Common myeloid progenitor, CD34-positive (primary cell): ENCODE results near the gene DYRK3.

ENCODE experiments used
- CTCF ChIA-PET: fragments of 350-600 bp; sonication (Branson Sonifier 250); formaldehyde crosslinking; loops from one replicate; lab custom pipeline; 2021; ENCODE audit warnings: antibody characterized with exemption; lab: Charles Lee
- POLR2A ChIA-PET: fragments of 350-600 bp; sonication (Branson Sonifier 250); formaldehyde crosslinking; loops from one replicate; lab custom pipeline; 2021; ENCODE audit warnings: antibody characterized with exemption; lab: Charles Lee
- DNase-seq, 3 donors: peaks; one replicate each; pipeline versions ENCODE4 v3.0.0 to v3.0.0-alpha.2; 2013
- H3K27ac ChIP-seq, 2 experiments: 1 replicate in 1 of 2; 2 replicates in 1 of 2; pipeline ENCODE4 v1.7.0; 2013; ENCODE audit warnings: inconsistent platforms in 2 of 2, low read length in 2 of 2, mild to moderate bottlenecking in 2 of 2, low read depth in 1 of 2, moderate library complexity in 1 of 2; ENCODE audit not compliant: severe bottlenecking in 2 of 2, insufficient read depth in 1 of 2, poor library complexity in 1 of 2
- H3K27me3 ChIP-seq, 5 experiments: replicated peaks in 2 of 5; 1 replicate in 3 of 5; 2 replicates in 2 of 5; pipeline versions ENCODE4 v1.6.1 to v1.7.0; 2013; ENCODE audit warnings: low read length in 4 of 5, mild to moderate bottlenecking in 2 of 5, moderate library complexity in 2 of 5, inconsistent platforms in 1 of 5; ENCODE audit not compliant: insufficient read depth in 5 of 5, control insufficient read depth in 4 of 5
- H3K36me3 ChIP-seq, 4 experiments: 1 replicate in 2 of 4; 2 replicates in 2 of 4; pipeline versions ENCODE4 v1.6.1 to v1.7.0; 2013; ENCODE audit warnings: low read length in 3 of 4, control low read depth in 1 of 4, mild to moderate bottlenecking in 1 of 4; ENCODE audit not compliant: control insufficient read depth in 4 of 4, insufficient read depth in 4 of 4
- H3K4me1 ChIP-seq, 4 experiments: 1 replicate in 3 of 4; 2 replicates in 1 of 4; pipeline versions ENCODE4 v1.6.1 to v1.7.1; 2013; ENCODE audit warnings: low read length in 3 of 4, mild to moderate bottlenecking in 3 of 4, control low read depth in 1 of 4, inconsistent platforms in 1 of 4, moderate library complexity in 1 of 4; ENCODE audit not compliant: control insufficient read depth in 4 of 4, insufficient read depth in 4 of 4; ENCODE audit errors: control extremely low read depth in 1 of 4
- H3K4me3 ChIP-seq, 7 experiments: 1 replicate in 4 of 7; 2 replicates in 3 of 7; pipeline versions ENCODE4 v1.5.1 to v1.7.0; 2013; ENCODE audit warnings: mild to moderate bottlenecking in 7 of 7, low read length in 6 of 7, moderate library complexity in 6 of 7, inconsistent platforms in 2 of 7, low read depth in 2 of 7, control low read depth in 1 of 7; ENCODE audit not compliant: insufficient read depth in 4 of 7, control insufficient read depth in 1 of 7; ENCODE audit errors: extremely low read depth in 1 of 7
- H3K9me3 ChIP-seq, 5 experiments: 1 replicate in 4 of 5; 2 replicates in 1 of 5; pipeline versions ENCODE4 v1.6.1 to v1.7.1; 2013; ENCODE audit warnings: low read length in 4 of 5, mild to moderate bottlenecking in 2 of 5, inconsistent platforms in 1 of 5, low read depth in 1 of 5, moderate library complexity in 1 of 5; ENCODE audit not compliant: control insufficient read depth in 4 of 5, insufficient read depth in 2 of 5; ENCODE audit errors: control extremely low read depth in 1 of 5
- WGBS: methylation state at CpG from one replicate; pipeline ENCODE4 v1.1.5; 2013; ENCODE audit not compliant: insufficient coverage; 5-methylcytosine and 5-hydroxymethylcytosine counted together

Gene DYRK3

GRCh38 chr1:206591226-206591625, 44.1 kb upstream of the DYRK3 start:
- H3K36me3 ChIP-seq: peaks cover 26 to 97% (median 75%) of the 10 kb centered on the region in 4 experiments
- no peaks in the 10 kb centered on the region for H3K27me3 ChIP-seq
- H3K27ac ChIP-seq: no peak overlapping the region
- WGBS: 100% methylated on average over 3 of the region's 5 CpGs
- H3K4me1 ChIP-seq: no peaks in the 10 kb centered on the region
- ChIA-PET POLR2A (no interaction called here), CTCF (interaction anchor here (0.6 to 5.4 kb wide), 17 partner anchors 8 to 392 kb away, joined by 3 to 27 read pairs (median 4); partner anchors contain the start of gene RASSF5)
- no peak overlapping the region for H3K4me3 ChIP-seq
- no peaks in the 10 kb centered on the region for H3K9me3 ChIP-seq
- no peak for DNase-seq

- H3K36me3 ChIP-seq: peaks cover 26 to 97% (median 71%) of the 10 kb centered on the region in 4 experiments
- POLR2A ChIA-PET: no interaction called here
- WGBS: 96% methylated on average over 9 of the region's 9 CpGs
- no peak overlapping the region for H3K4me3 ChIP-seq
- H3K9me3 ChIP-seq: no peaks in the 10 kb centered on the region
- no peaks in the 10 kb centered on the region for H3K27me3 ChIP-seq
- H3K27ac ChIP-seq: no peak overlapping the region
- CTCF ChIA-PET: interaction anchor here (0.7 to 5.4 kb wide), 17 partner anchors 8 to 391 kb away, joined by 3 to 27 read pairs (median 4); partner anchors contain the start of gene RASSF5
- no peaks in the 10 kb centered on the region for H3K4me1 ChIP-seq
- DNase-seq: no peak
Observed at GRCh38 chr1:206591696-206592095, 43.6 kb upstream of the DYRK3 start.

GRCh38 chr1:206593351-206593925, 41.9 kb upstream of the DYRK3 start:
- POLR2A ChIA-PET: interaction anchor here (0.7 kb wide), 1 partner anchor 205 kb away, joined by 3 read pairs; no protein-coding TSS in a partner anchor
- no peak for DNase-seq
- H3K27me3 ChIP-seq: no peaks in the 10 kb centered on the region
- H3K4me3 ChIP-seq: no peak overlapping the region
- no peaks in the 10 kb centered on the region for H3K9me3 ChIP-seq
- CTCF ChIA-PET: interaction anchor here (0.6 to 5.4 kb wide), 11 partner anchors 10 to 140 kb away, joined by 3 to 27 read pairs (median 4); no protein-coding TSS in a partner anchor
- H3K4me1 ChIP-seq: no peaks in the 10 kb centered on the region
- H3K27ac ChIP-seq: no peak overlapping the region
- H3K36me3 ChIP-seq: peaks cover 28 to 91% (median 63%) of the 10 kb centered on the region in 4 experiments
- WGBS: 100% methylated on average over 5 of the region's 7 CpGs

- no peak overlapping the region for H3K4me3 ChIP-seq
- ChIA-PET POLR2A (no interaction called here), CTCF (interaction anchor here (0.6 to 5.4 kb wide), 3 partner anchors 12 to 26 kb away, joined by 3 to 27 read pairs (median 5); no protein-coding TSS in a partner anchor)
- no peaks in the 10 kb centered on the region for H3K27me3 ChIP-seq
- 100% methylated on average over 5 of the region's 7 CpGs for WGBS
- no peaks in the 10 kb centered on the region for H3K4me1 ChIP-seq
- DNase-seq: no peak
- no peak overlapping the region for H3K27ac ChIP-seq
- H3K9me3 ChIP-seq: no peaks in the 10 kb centered on the region
- peaks cover 30 to 92% (median 66%) of the 10 kb centered on the region in 4 experiments for H3K36me3 ChIP-seq
Observed at GRCh38 chr1:206595581-206596318, 39.6 kb upstream of the DYRK3 start.

- H3K27me3 ChIP-seq: no peaks in the 10 kb centered on the region
- WGBS: no CpG with 5 or more reads among the region's 1 CpG
- DNase-seq: no peak
- no peaks in the 10 kb centered on the region for H3K9me3 ChIP-seq
- no peak overlapping the region for H3K27ac ChIP-seq
- H3K4me3 ChIP-seq: no peak overlapping the region
- CTCF ChIA-PET: interaction anchor here (0.6 to 1.3 kb wide), 2 partner anchors 14 to 26 kb away, joined by 4 to 5 read pairs; no protein-coding TSS in a partner anchor
- peaks cover 30 to 92% (median 62%) of the 10 kb centered on the region in 4 experiments for H3K36me3 ChIP-seq
- H3K4me1 ChIP-seq: no peaks in the 10 kb centered on the region
- POLR2A ChIA-PET: no interaction called here
Observed at GRCh38 chr1:206596319-206596666, 39.0 kb upstream of the DYRK3 start.

- Histone ChIP-seq H3K9me3 (no peaks in the 10 kb centered on the region), H3K36me3 (peaks cover 29 to 90% (median 54%) of the 10 kb centered on the region in 4 experiments), H3K27ac (no peak overlapping the region), H3K4me3 (no peak overlapping the region), H3K4me1 (no peaks in the 10 kb centered on the region), H3K27me3 (no peaks in the 10 kb centered on the region)
- POLR2A ChIA-PET: no interaction called here
- CTCF ChIA-PET: interaction anchor here (1.1 to 2.4 kb wide), 3 partner anchors 17 to 110 kb away, joined by 4 to 12 read pairs (median 5); no protein-coding TSS in a partner anchor
- DNase-seq: no peak
- WGBS: 100% methylated on average over 2 of the region's 3 CpGs
Observed at GRCh38 chr1:206600527-206600926, 34.8 kb upstream of the DYRK3 start.
